Measurements from ENCODE around the gene ASPSCR1. TPM values are rescaled to one million over a fixed set of nuclear protein-coding genes. Genes with fewer than 3 reads are reported as not detected.
A peak's percentile ranks its signal among the peaks of the same experiment; 100 is the strongest.

Gene ASPSCR1
- total and polyA plus RNA-seq, 2 of the 13 experiments (the other 11 are each of a cell fraction or from before 2014, with no cell fraction given): 274 to 314 TPM

DNA sequence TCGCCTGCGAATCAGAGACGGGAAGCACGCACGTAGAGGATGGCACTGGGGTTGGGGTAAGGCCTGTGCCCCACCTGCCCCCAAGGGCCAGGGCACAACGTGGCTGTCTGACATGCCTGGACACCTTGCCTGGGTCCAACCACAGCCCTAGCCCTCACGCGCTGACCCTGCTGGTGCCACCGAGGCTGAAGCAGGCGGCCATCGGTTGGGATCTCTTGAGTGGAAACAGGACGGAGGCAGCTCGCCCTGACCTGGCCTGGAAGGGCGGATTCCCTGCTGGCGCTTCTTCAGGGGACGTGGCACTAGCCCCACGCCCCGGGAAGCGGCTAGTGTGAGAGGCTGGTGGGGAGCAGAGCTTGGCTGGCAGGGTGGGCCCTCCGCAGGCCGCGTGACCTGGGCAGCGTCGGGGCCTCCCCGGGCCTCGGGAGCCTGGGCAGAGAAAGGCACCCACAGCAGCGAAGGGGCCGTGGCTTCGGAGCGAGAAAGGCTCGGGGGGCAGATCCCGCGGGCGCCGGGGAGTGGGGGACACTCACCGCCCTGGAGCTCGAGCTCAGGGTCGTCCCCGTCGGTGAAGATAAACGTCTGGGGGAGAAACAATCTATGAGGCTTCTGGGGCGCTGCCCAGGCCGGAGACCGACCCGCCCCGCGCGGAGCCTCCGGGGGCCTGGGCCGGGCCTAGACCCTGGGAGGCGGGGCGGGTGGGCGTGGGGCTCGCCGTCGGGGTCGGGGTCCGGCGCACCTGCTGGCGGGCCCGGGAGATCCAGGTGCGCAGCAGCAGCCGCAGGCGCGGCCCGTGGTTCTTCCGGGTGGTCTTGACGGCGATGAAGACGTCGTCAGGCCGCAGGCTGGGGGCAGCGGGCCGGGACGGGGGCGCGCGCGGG, 73.6 kb downstream of the ASPSCR1 start (continued):
- TF ChIP-seq ZBTB14 (CRISPR knock-in tag; IDR thresholded peaks at IDR 0.05) (0 out of 2 replicates have a peak, but pooled peaks have one; percentile 42), NKX3-1 (CRISPR knock-in tag; IDR thresholded peaks at IDR 0.05) (no peak), MED1 (CRISPR knock-in tag; IDR thresholded peaks at IDR 0.05) (no peak), TAF1 (CRISPR knock-in tag; IDR thresholded peaks at IDR 0.05) (0 out of 2 replicates have a peak, but pooled peaks have one; percentile 7), TOE1 (CRISPR knock-in tag; IDR thresholded peaks at IDR 0.05) (no peak), ASH2L (IDR thresholded peaks at IDR 0.05; ENCODE audit: insufficient read length, low read depth, low read length) (peak; percentile 21), DMAP1 (CRISPR knock-in tag; IDR thresholded peaks at IDR 0.05) (peak; percentile 67; the same call in 1 of the 2 replicates), ZBTB3 (CRISPR knock-in tag; IDR thresholded peaks at IDR 0.05; ENCODE audit: borderline replicate concordance, low read depth) (0 out of 2 replicates have a peak, but pooled peaks have one; percentile 48), MAZ (IDR thresholded peaks at IDR 0.05; ENCODE audit: borderline replicate concordance, low read depth, low read length) (no peak), MAZ (CRISPR knock-in tag; IDR thresholded peaks at IDR 0.05; ENCODE audit: low read depth) (peak; percentile 46; the same call in 1 of the 2 replicates), CEBPZ (IDR thresholded peaks at IDR 0.05; ENCODE audit: low read length) (no peak), MAF1 (CRISPR knock-in tag; IDR thresholded peaks at IDR 0.05; ENCODE audit: borderline replicate concordance) (0 out of 2 replicates have a peak, but pooled peaks have one; percentile 19), ZNF841 (CRISPR knock-in tag; IDR thresholded peaks at IDR 0.05; ENCODE audit: borderline replicate concordance) (no peak), TP53 (CRISPR knock-in tag; conservative IDR thresholded peaks at IDR 0.05) (0 out of 2 replicates have a peak, but pooled peaks have one; percentile 38), FOXC1 (CRISPR knock-in tag; IDR thresholded peaks at IDR 0.05; ENCODE audit: borderline replicate concordance) (0 out of 2 replicates have a peak, but pooled peaks have one; percentile 19), ZNF274 (CRISPR knock-in tag; IDR thresholded peaks at IDR 0.05) (peak; percentile 47; the same call in 1 of the 2 replicates), AGO2 (optimal IDR thresholded peaks at IDR 0.05; ENCODE audit: low read depth, low read length) (peak; percentile 85), MAX (IDR thresholded peaks at IDR 0.05) (peak; percentile 46), BCL6 (CRISPR knock-in tag; IDR thresholded peaks at IDR 0.05) (0 out of 2 replicates have a peak, but pooled peaks have one; percentile 15)
- TF ChIP-seq, protein P1, sequence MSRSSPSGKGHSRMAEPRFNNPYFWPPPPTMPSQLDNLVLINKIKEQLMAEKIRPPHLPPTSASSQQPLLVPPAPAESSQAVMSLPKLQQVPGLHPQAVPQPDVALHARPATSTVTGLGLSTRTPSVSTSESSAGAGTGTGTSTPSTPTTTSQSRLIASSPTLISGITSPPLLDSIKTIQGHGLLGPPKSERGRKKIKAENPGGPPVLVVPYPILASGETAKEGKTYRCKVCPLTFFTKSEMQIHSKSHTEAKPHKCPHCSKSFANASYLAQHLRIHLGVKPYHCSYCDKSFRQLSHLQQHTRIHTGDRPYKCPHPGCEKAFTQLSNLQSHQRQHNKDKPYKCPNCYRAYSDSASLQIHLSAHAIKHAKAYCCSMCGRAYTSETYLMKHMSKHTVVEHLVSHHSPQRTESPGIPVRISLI (CRISPR knock-in tag; IDR thresholded peaks at IDR 0.05; ENCODE audit: borderline replicate concordance): no peak
